ENCODE measurements around the gene CABLES1. TPM values are rescaled to one million over a fixed set of nuclear protein-coding genes. Genes with fewer than 3 reads are reported as not detected.

CABLES1 gene
- polyA plus RNA-seq, 1 donor (not counting 4 experiments of a cell fraction or from before 2014, with no cell fraction given): 1.00 TPM

DNA sequence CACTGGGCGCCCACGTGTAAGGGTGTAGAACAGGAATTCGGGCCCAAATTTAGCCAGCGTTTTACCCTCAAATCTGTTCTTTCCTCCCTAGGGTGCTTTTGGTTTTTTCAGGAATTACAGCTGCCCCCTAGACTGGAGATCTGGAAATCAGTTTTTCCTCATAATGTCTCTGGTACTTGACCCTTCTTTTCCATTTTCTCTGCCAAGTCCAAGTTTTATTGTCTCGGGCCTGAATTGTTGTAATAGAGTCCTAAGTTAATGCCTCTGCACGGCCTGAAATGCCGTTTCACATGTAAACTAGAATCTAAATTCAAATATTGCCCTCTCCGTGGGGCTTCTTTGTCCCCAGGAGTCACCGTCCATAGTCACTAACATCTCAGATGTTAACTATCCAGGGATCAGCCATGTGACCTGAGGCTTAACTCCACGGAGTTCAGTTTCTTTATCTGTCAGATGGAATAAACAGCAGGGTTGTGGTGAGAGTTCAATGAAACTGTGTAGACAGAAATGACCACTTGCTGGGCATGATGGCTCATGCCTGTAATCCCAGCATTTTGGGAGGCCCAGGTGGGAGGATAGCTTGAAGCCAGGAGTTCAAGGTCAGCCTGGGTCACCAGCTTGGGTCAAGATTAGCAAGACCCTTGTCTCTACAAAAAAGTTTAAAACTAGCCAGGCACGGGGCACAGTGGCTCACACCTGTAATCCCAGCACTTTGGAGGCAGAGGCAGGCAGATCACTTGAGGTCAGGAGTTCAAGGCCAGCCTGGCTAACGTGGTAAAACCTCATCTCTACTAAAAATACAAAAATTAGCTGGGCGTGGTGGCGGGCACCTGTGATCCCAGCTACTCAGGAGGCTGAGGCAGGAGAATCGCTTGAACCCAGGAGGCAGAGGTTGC, 12.7 kb upstream of the CABLES1 start:
- DNase-seq (ENCODE audit: low read depth, low spot score) (no peak), FAIRE-seq (no peak)
- Histone ChIP-seq H3K4me2 (ENCODE audit: control insufficient read depth, extremely low read depth, insufficient read depth, low read depth, low read length) (no peak overlapping the region), H3K9me1 (ENCODE audit: control insufficient read depth, extremely low read depth, insufficient read depth, low read length) (no peaks in the 10 kb centered on the region), H2AFZ (ENCODE audit: control insufficient read depth, low read length) (no peak overlapping the region), H4K20me1 (ENCODE audit: control insufficient read depth, extremely low read depth, insufficient read depth, low read length) (no peaks in the 10 kb centered on the region), H3K4me3 (ENCODE audit: control insufficient read depth in 2 of 3, extremely low read depth in 1 of 3, insufficient read depth in 2 of 3, low read depth in 1 of 3, low read length in 3 of 3) (no peak overlapping the region), H3K27ac (ENCODE audit: control insufficient read depth, insufficient read depth, low read length) (no peak overlapping the region), H3K9me3 (ENCODE audit: control insufficient read depth, low read depth, low read length) (no peaks in the 10 kb centered on the region), H3K4me1 (ENCODE audit: control insufficient read depth, extremely low read depth, insufficient read depth, low read length) (peaks cover 5% of the 10 kb centered on the region), H3K9ac (ENCODE audit: control insufficient read depth, extremely low read depth, insufficient read depth, low read length) (no peak overlapping the region), H3K79me2 (ENCODE audit: control insufficient read depth, insufficient read depth, low read length) (no peaks in the 10 kb centered on the region), H3K36me3 (ENCODE audit: control insufficient read depth in 2 of 2, extremely low read depth in 1 of 2, insufficient read depth in 2 of 2, low read length in 2 of 2) (no peaks in the 10 kb centered on the region), H3K27me3 (ENCODE audit: control insufficient read depth, extremely low read depth, insufficient read depth, low read length) (no peaks in the 10 kb centered on the region)
- dilution Hi-C loops (cut with MboI; ENCODE audit: extremely low pct_ligation_motif_present, low sequenced_read_pairs): no loop called here
- TF ChIP-seq, protein P1, sequence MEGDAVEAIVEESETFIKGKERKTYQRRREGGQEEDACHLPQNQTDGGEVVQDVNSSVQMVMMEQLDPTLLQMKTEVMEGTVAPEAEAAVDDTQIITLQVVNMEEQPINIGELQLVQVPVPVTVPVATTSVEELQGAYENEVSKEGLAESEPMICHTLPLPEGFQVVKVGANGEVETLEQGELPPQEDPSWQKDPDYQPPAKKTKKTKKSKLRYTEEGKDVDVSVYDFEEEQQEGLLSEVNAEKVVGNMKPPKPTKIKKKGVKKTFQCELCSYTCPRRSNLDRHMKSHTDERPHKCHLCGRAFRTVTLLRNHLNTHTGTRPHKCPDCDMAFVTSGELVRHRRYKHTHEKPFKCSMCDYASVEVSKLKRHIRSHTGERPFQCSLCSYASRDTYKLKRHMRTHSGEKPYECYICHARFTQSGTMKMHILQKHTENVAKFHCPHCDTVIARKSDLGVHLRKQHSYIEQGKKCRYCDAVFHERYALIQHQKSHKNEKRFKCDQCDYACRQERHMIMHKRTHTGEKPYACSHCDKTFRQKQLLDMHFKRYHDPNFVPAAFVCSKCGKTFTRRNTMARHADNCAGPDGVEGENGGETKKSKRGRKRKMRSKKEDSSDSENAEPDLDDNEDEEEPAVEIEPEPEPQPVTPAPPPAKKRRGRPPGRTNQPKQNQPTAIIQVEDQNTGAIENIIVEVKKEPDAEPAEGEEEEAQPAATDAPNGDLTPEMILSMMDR (optimal IDR thresholded peaks at IDR 0.05 in 1 of 3, IDR thresholded peaks at IDR 0.05 in 1 of 3, conservative IDR thresholded peaks at IDR 0.05 in 1 of 3; ENCODE audit: extremely low read depth in 1 of 3, insufficient read depth in 2 of 3, low read length in 3 of 3): no peak
- no peak for TF ChIP-seq EZH2 (IDR thresholded peaks at IDR 0.05; ENCODE audit: low read length)

DNA sequence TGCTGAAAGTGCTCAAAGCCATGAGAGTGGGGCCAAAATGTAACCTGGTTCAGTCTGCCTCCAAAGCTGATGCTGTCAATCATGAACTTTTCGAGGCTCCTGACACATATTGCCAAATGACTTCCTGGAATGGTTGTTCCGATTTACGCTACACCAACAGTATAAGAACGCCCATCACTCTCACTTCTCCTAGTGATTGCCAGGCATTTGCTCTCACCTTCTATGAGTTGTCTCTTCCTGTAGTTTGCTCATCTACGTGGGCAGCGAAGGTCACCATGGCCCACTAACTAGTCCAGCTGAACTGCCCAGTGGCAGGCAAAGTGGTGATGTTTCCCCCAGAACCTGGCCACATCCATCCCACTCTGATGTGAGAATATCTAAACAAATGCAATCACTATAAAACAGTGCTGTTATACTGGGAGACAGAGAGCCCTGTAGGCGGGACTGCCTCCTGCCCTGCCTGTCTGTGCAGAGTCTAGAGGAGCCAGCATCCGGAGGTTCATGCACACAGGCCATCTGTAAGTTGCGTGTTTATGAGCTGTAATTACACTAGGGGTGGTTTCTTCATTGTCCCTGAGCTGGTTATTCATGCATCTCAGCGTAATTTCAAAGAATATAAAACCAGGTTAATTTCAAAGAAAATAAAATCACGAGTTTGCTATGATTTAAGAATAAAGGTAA, 8.8 kb upstream of the CABLES1 start:
- DNase-seq (ENCODE audit: low read depth, low spot score) (no peak), FAIRE-seq (peak; percentile 9)
- H3K9me1 ChIP-seq (ENCODE audit: control insufficient read depth, extremely low read depth, insufficient read depth, low read length): no peaks in the 10 kb centered on the region
- H3K4me3 ChIP-seq (ENCODE audit: control insufficient read depth in 2 of 3, extremely low read depth in 1 of 3, insufficient read depth in 2 of 3, low read depth in 1 of 3, low read length in 3 of 3): no peak overlapping the region
- no peaks in the 10 kb centered on the region for H4K20me1 ChIP-seq (ENCODE audit: control insufficient read depth, extremely low read depth, insufficient read depth, low read length)
- H2AFZ ChIP-seq (ENCODE audit: control insufficient read depth, low read length): peak overlapping the region; percentile 13
- TF ChIP-seq EZH2 (IDR thresholded peaks at IDR 0.05; ENCODE audit: low read length): no peak
- TF ChIP-seq, protein P1 (optimal IDR thresholded peaks at IDR 0.05 in 1 of 3, IDR thresholded peaks at IDR 0.05 in 1 of 3, conservative IDR thresholded peaks at IDR 0.05 in 1 of 3; ENCODE audit: extremely low read depth in 1 of 3, insufficient read depth in 2 of 3, low read length in 3 of 3): no peak
- H3K9me3 ChIP-seq (ENCODE audit: control insufficient read depth, low read depth, low read length): no peaks in the 10 kb centered on the region
- H3K79me2 ChIP-seq (ENCODE audit: control insufficient read depth, insufficient read depth, low read length): no peaks in the 10 kb centered on the region
- H3K27me3 ChIP-seq (ENCODE audit: control insufficient read depth, extremely low read depth, insufficient read depth, low read length): no peaks in the 10 kb centered on the region
- H3K9ac ChIP-seq (ENCODE audit: control insufficient read depth, extremely low read depth, insufficient read depth, low read length): no peak overlapping the region
- dilution Hi-C loops (cut with MboI; ENCODE audit: extremely low pct_ligation_motif_present, low sequenced_read_pairs): no loop called here
- H3K27ac ChIP-seq (ENCODE audit: control insufficient read depth, insufficient read depth, low read length): no peak overlapping the region
- peaks cover 5% of the 10 kb centered on the region for H3K4me1 ChIP-seq (ENCODE audit: control insufficient read depth, extremely low read depth, insufficient read depth, low read length)
- no peak overlapping the region for H3K4me2 ChIP-seq (ENCODE audit: control insufficient read depth, extremely low read depth, insufficient read depth, low read depth, low read length)
- no peaks in the 10 kb centered on the region for H3K36me3 ChIP-seq (ENCODE audit: control insufficient read depth in 2 of 2, extremely low read depth in 1 of 2, insufficient read depth in 2 of 2, low read length in 2 of 2)

All from keratinocyte (primary cell).